GM12874 (cell line): ENCODE measurements around the gene DHX38.

Source experiments
- CTCF ChIP-seq: IDR thresholded peaks from 2 replicates; pipeline ENCODE4 v1.5.1; 2011; ENCODE audit warnings: low read depth, mild to moderate bottlenecking, control low read depth, low read length, moderate library complexity; ENCODE audit not compliant: insufficient read depth

The DHX38 gene

GRCh38 chr16:72055911-72056310 is 37.7 kb upstream of the DHX38 start:
- no peak for TF ChIP-seq CTCF

- no peak for TF ChIP-seq CTCF
These were observed 33.2 kb upstream of the DHX38 start for GRCh38 chr16:72060405-72060804.

GRCh38 chr16:72061564-72061963 is 32.1 kb upstream of the DHX38 start:
- TF ChIP-seq CTCF: no peak

- no peak for TF ChIP-seq CTCF
These were observed 29.2 kb upstream of the DHX38 start for GRCh38 chr16:72064361-72064894.

- peak; percentile 58 for TF ChIP-seq CTCF
These were observed 26.9 kb upstream of the DHX38 start for GRCh38 chr16:72066747-72067146.

GRCh38 chr16:72068930-72069329 is 24.7 kb upstream of the DHX38 start:
- TF ChIP-seq CTCF: no peak

- no peak for TF ChIP-seq CTCF
These were observed 20.9 kb upstream of the DHX38 start for GRCh38 chr16:72072514-72073342.
